HL-60 (cell line): ENCODE measurements around the gene ZFYVE27.

Experiments
- POLR2AphosphoS5 ChIP-seq: IDR thresholded peaks from 2 replicates; pipeline ENCODE4 v1.6.1; 2012; ENCODE audit warnings: low read depth
- SPI1 ChIP-seq: IDR thresholded peaks from 2 replicates; pipeline ENCODE4 v1.6.1; 2012; ENCODE audit warnings: low read depth, mild to moderate bottlenecking, borderline replicate concordance
- TF ChIP-seq, protein P1 (sequence below): IDR thresholded peaks from one replicate; pipeline ENCODE4 v1.5.1; 2011; ENCODE audit warnings: low read length, control low read depth, inconsistent platforms; ENCODE audit not compliant: insufficient read depth
- TF ChIP-seq, protein P2 (sequence below): IDR thresholded peaks from 2 replicates; pipeline ENCODE4 v1.6.1; 2012; ENCODE audit warnings: low read depth; ENCODE audit not compliant: insufficient replicate concordance

DNA sequence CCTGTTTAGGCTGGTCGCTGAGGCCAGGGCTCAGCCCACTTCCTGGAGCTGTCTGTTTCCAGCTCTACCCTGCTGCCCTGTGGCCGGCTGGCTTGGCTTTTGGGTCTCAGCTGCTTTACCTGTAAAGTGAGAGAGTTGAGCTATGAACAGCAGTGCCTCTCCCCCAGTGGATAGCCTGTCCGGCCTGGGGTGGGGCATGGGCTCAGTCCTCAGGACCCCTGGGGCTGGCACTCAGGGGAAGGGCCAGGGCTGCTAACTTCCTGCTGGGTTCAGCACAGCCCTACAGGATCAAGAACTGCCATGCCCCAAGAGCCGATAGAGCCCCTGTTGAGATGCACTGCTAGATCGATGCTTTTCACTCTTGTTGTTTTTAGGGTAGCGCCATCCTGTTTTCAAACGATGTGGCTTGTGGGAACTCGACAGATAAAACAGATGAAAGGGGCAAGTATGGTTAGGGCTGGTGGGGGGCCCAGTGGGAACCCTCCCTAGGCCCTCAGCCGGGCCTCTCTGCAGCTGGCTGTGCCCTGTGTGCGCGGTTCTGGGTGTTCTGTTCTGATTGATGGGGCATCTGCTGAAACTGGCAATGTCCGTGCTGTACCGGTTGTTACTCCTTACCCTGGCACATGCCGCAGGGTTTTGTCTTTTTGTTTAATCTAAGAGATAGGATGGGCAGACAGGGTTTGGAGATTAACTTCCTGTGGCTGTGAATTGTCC, 44.8 kb downstream of the ZFYVE27 start:
- TF ChIP-seq, protein P1, sequence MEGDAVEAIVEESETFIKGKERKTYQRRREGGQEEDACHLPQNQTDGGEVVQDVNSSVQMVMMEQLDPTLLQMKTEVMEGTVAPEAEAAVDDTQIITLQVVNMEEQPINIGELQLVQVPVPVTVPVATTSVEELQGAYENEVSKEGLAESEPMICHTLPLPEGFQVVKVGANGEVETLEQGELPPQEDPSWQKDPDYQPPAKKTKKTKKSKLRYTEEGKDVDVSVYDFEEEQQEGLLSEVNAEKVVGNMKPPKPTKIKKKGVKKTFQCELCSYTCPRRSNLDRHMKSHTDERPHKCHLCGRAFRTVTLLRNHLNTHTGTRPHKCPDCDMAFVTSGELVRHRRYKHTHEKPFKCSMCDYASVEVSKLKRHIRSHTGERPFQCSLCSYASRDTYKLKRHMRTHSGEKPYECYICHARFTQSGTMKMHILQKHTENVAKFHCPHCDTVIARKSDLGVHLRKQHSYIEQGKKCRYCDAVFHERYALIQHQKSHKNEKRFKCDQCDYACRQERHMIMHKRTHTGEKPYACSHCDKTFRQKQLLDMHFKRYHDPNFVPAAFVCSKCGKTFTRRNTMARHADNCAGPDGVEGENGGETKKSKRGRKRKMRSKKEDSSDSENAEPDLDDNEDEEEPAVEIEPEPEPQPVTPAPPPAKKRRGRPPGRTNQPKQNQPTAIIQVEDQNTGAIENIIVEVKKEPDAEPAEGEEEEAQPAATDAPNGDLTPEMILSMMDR: no peak
- no peak for TF ChIP-seq SPI1
- TF ChIP-seq POLR2AphosphoS5: no peak
- TF ChIP-seq, protein P2, sequence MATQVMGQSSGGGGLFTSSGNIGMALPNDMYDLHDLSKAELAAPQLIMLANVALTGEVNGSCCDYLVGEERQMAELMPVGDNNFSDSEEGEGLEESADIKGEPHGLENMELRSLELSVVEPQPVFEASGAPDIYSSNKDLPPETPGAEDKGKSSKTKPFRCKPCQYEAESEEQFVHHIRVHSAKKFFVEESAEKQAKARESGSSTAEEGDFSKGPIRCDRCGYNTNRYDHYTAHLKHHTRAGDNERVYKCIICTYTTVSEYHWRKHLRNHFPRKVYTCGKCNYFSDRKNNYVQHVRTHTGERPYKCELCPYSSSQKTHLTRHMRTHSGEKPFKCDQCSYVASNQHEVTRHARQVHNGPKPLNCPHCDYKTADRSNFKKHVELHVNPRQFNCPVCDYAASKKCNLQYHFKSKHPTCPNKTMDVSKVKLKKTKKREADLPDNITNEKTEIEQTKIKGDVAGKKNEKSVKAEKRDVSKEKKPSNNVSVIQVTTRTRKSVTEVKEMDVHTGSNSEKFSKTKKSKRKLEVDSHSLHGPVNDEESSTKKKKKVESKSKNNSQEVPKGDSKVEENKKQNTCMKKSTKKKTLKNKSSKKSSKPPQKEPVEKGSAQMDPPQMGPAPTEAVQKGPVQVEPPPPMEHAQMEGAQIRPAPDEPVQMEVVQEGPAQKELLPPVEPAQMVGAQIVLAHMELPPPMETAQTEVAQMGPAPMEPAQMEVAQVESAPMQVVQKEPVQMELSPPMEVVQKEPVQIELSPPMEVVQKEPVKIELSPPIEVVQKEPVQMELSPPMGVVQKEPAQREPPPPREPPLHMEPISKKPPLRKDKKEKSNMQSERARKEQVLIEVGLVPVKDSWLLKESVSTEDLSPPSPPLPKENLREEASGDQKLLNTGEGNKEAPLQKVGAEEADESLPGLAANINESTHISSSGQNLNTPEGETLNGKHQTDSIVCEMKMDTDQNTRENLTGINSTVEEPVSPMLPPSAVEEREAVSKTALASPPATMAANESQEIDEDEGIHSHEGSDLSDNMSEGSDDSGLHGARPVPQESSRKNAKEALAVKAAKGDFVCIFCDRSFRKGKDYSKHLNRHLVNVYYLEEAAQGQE: no peak
